Retina (tissue), 1 donor: ENCODE measurements around the gene RTEL1.
"Not testable (repeated sequence)": the region's sequence is repeated elsewhere in the genome, so short reads cannot be mapped to it uniquely, and the experiment has no call there.

ENCODE experiments used
- DNase-seq: peaks from one replicate; pipeline ENCODE4 v3.0.0-alpha.2; 2016

The RTEL1 gene

GRCh38 chr20:63657937-63658748 is at the start of gene RTEL1:
RTEL1 (plus strand) TSS chr20:63658312; CDS start chr20:63659403, 1,091 bp downstream.
- peak; percentile 99 for DNase-seq

- no peak for DNase-seq
Measured at GRCh38 chr20:63610581-63611435, 47.3 kb upstream of the RTEL1 start.

GRCh38 chr20:63611646-63612045 is 46.5 kb upstream of the RTEL1 start:
- DNase-seq = no peak

- no peak for DNase-seq
Measured at GRCh38 chr20:63612276-63612931, 45.7 kb upstream of the RTEL1 start.

GRCh38 chr20:63613863-63614594 is 44.1 kb upstream of the RTEL1 start:
- not testable (repeated sequence) for DNase-seq

GRCh38 chr20:63617092-63617875 is 40.8 kb upstream of the RTEL1 start:
- no peak for DNase-seq

- DNase-seq = no peak
Measured at GRCh38 chr20:63617876-63618265, 40.2 kb upstream of the RTEL1 start.

- DNase-seq = no peak
Measured at GRCh38 chr20:63618291-63618980, 39.7 kb upstream of the RTEL1 start.

- DNase-seq = no peak
Measured at GRCh38 chr20:63619086-63619485, 39.0 kb upstream of the RTEL1 start.

- DNase-seq = no peak
Measured at GRCh38 chr20:63619505-63619904, 38.6 kb upstream of the RTEL1 start.

GRCh38 chr20:63620991-63621390 is 37.1 kb upstream of the RTEL1 start:
- DNase-seq = no peak

GRCh38 chr20:63622096-63622495 is 36.0 kb upstream of the RTEL1 start:
- DNase-seq = no peak

GRCh38 chr20:63622732-63623131 is 35.4 kb upstream of the RTEL1 start:
- DNase-seq = no peak

- no peak for DNase-seq
Measured at GRCh38 chr20:63624486-63624885, 33.6 kb upstream of the RTEL1 start.

- peak; percentile 40 for DNase-seq
Measured at GRCh38 chr20:63625771-63626423, 32.2 kb upstream of the RTEL1 start.

- DNase-seq = peak; percentile 55
Measured at GRCh38 chr20:63626424-63627128, 31.5 kb upstream of the RTEL1 start, which contains the start of gene GMEB2. GMEB2 (minus strand) TSS chr20:63627101; CDS start chr20:63619397, 7,704 bp downstream.

GRCh38 chr20:63627129-63627750 is 30.9 kb upstream of the RTEL1 start:
- peak; percentile 97 for DNase-seq

GRCh38 chr20:63627751-63628245 is 30.3 kb upstream of the RTEL1 start:
- DNase-seq = no peak
